Measurements from ENCODE around the gene SERBP1.
"Not testable (repeated sequence)": the region's sequence is repeated elsewhere in the genome, so short reads cannot be mapped to it uniquely, and the experiment has no call there.

The SERBP1 gene

GRCh38 chr1:67404212-67404620 lies 26.0 kb downstream of the SERBP1 start:
- no peak for DNase-seq

GRCh38 chr1:67401443-67401842 lies 28.8 kb downstream of the SERBP1 start:
- no peak for DNase-seq

GRCh38 chr1:67400029-67400786 lies 30.0 kb downstream of the SERBP1 start:
- DNase-seq, result not testable (repeated sequence)

DNA sequence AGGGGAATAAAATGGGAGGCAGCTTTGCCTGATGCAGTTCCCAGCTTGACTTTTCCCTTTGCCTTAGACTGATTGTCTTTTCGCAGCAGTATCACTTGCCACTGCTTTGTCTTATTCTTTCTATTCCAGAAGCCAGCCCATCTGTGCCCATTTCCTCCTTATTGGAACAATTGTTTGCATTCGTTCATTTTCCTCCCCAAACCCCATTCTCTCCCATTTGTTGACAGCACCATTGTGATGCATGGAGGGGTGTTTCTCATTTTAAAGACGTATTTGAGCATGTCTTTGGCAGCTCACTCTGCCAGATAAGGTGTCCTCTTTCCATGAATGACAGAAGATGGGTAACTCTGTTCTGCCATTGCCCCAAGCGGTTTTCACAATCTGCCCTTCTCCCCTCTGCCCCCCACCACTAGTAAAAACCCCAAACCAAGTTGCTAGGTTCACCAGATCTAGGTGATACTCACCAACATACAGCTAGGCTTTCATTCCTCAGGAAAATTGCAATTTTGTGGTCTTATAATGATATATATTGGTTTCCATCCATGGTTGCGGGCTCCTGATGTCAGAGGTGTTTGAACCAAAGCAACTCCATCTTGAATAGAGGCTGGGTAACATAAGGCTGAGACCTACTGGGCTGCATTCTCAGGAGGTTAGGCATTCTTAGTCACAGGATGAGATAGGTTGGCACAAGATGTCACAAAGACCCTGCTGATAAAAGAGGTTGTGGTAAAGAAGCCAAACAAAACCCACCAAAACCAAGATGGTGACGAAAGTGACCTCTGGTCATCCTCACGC lies 30.8 kb downstream of the SERBP1 start:
- no peak for DNase-seq

GRCh38 chr1:67394548-67394947 lies 35.7 kb downstream of the SERBP1 start:
- no peak for DNase-seq

DNA sequence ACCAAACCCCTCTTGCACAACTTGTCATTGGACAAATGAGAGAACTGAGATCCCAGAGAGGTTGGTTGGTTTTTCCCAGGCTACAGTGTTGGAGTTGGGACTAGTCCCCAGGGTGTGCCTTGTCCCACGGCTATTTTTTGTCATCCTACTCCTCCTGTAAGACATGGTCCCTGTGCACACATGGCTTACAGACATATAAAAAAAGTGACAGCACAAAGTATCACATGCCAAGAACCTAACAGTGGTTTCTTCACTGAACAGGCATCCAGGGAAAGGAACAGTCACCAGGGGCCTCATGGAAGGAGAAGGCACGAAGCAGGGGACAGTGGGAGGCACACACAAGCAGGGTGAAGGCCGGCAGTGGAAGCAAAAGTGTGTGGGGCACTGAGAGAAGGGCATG lies 36.5 kb downstream of the SERBP1 start:
- DNase-seq, result no peak

DNA sequence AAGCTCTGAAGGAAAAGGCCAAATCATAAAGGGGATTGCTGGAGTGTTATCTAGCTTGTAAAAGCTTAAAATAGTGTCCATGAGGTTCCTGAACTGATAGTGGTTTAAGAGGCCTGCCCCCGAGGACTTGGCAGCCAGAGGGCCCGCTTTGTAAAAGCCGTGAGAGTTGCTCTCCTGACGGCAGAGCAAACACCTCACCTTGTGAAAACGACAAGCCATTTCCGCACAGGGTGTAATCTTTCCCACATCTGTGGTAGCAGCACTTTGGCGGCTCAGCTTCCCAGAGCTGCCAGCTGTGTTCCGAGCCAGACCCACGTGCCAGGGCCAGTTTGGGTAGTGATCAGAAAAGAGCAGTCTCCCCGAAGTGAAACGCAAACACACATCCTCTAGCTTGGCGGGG lies 37.0 kb downstream of the SERBP1 start:
- no peak for DNase-seq

DNA sequence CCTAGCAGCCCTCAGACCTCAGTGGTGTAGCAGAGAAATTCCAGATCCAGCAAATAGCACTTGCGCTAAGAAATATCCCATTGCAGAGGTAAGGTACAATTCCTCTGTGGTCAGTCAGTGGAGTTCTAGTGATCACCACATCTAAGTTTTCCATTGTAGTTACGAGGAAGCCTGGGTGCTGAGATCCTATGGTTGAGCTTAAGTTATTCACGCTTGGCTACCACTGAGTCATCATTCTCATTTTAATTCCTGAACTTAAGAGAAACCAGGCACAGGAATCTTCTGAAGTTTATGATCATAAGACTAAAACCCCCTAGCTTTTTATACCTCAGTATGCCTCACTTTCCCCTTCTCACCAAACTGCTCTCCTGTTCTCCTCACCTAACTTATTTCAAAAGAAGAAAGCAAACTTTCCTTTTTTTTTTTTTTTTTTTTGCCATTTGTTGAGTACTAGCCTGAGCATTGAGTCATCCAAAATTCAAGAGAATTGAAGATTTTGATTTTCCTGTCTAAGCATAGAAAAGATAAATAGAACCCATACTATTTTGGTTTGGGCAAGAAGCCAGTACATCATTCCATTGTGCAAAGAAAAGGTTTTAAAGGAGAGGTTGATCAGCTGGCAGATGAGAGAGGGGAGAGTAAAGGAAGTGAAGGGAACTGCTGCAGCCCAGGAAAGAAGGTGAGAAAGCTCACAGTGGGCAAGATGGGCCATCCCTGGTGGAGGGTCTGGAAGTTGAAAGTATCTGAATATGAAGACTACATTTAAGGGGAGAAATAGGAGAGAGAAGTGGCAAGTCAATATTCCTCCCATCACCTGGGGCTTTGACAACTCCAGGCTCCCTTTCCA lies 39.9 kb downstream of the SERBP1 start:
- no peak for DNase-seq

- no peak for DNase-seq
Observed at GRCh38 chr1:67383999-67384638, 46.1 kb downstream of the SERBP1 start.

DNA sequence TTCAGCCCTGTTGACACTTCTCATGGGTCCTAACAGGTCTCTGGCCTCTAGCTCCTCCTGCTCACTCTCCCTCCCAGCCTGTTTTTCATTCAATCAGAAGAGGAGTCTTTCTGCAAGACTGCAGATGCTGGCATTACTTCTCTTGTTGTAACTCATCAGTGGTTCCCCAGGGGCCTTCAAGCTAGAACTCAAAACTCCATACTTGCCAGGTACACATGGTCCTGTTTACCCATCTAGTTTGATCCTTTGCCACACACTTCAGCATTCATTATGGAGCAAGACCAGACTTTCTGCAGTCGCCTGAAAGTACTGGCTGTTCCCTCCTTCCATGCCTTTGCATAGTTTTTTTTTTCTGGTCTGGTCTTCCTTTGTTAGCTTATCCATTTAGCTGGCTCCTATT lies 47.9 kb downstream of the SERBP1 start:
- no peak for DNase-seq

GRCh38 chr1:67381154-67381553 lies 49.0 kb downstream of the SERBP1 start:
- no peak for DNase-seq

GRCh38 chr1:67377253-67377652 lies 52.9 kb downstream of the SERBP1 start:
- DNase-seq, result no peak

GRCh38 chr1:67376381-67376780 lies 53.8 kb downstream of the SERBP1 start:
- no peak for DNase-seq

GRCh38 chr1:67372898-67373297 lies 57.3 kb downstream of the SERBP1 start:
- DNase-seq, result no peak

GRCh38 chr1:67372136-67372535 lies 58.1 kb downstream of the SERBP1 start:
- no peak for DNase-seq

DNA sequence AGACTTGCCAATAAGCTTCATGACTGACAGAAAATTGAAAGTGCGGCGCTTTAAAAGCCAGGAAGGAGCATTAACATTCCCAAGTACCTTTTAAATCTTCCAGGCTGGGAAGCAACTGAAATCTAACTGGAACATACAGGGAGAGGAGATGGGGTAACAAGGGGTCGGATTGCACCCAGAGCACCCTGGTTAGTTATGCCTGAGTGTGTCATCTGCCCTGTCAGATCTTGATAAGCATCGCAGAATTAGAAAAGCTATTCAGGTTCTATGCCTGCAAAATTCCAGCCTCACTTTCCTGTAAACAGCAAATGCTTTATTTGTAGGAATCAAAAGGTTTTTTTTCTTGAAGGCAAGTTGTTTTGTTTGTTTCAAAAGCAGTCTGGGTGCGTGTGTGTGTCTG lies 58.5 kb downstream of the SERBP1 start:
- no peak for DNase-seq

GRCh38 chr1:67371043-67371442 lies 59.2 kb downstream of the SERBP1 start:
- DNase-seq, result no peak

DNA sequence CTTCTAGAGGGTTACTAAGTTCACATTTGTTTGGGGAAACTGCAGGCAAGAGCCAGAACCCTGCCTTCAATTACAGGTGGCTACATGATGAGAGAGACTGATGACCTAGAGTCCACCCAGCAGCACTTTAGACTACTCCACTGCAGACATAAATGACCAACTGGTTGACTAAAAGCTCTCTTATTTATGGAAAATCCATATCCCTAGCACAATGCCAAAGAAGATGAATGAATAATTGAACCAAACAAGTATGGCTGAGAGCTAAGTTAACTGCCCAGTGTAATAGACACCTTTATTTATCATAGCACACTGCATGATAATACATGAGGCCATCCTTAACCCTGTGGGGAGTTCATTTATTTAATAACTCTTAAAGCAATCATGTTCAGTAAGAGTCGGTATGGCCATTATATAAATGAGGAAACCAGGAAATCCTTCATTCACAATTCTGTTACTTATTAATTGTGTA lies 62.1 kb downstream of the SERBP1 start:
- no peak for DNase-seq

DNA sequence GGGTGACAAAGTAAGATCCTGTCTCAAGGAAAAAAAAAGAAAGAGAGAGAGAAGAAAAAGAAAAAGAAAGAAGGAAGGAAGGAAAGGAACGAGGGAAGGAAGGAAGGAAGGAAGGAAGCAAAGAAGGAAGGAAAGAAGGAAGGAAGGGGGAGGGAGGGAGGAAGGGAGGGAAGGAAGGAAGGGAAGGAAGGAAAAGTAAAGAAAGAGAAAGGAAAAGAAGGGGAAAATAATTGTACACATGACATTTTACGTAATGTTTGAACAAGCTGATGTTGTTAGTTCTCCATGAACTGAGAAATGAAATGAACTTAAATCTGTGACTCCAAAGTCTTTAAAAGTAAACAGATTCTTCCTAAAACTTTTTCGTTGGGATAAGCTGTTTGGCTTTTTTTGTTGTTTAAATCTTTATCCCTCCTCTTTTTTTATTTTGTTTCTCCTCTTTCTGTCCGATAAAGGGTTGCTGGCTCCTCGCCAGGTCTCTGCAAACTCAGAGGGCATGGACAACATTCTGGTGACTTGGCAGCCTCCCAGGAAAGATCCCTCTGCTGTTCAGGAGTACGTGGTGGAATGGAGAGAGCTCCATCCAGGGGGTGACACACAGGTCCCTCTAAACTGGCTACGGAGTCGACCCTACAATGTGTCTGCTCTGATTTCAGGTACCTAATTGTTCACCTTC lies 62.7 kb downstream of the SERBP1 start:
- DNase-seq, result no peak

- no peak for DNase-seq
Observed at GRCh38 chr1:67361641-67362040, 68.6 kb downstream of the SERBP1 start.

DNA sequence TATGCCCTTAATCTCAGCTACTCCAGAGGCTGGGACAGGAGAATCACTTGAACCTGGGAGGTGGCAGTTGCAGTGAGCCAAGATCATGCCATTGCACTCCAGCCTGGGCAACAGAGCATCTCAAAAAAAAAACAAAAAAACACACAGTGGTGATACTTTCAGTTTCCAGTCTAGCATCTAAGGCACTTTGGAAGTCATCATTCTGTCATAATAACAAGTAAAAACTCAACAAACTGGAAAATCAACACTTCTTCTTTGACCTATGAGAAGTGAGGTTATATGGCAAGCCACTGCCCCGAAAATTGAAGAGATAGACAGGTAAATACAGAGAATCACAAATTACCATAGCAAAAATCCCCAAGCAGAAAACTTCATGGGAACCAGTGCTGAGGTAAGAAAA lies 70.6 kb downstream of the SERBP1 start:
- DNase-seq, result no peak

Measured in NK-92 treated with Interleukin-12 subunit alpha and Interleukin-12 subunit beta, amount 100 ng/mL, for 24 hours (cell line).